CD4-positive, alpha-beta T cell treated with Interleukin-10 for 1 hour (primary cell): Measurements from ENCODE around the gene MCUR1.
"Not testable (repeated sequence)": the region's sequence is repeated elsewhere in the genome, so short reads cannot be mapped to it uniquely, and the experiment has no call there.

Experiments used
- DNase-seq: peaks from one replicate; pipeline ENCODE4 v3.0.0-alpha.2; 2020

Gene MCUR1

GRCh38 chr6:13775466-13775865, 38.9 kb downstream of the MCUR1 start:
- DNase-seq: not testable (repeated sequence)

- not testable (repeated sequence) for DNase-seq
These were observed 41.9 kb downstream of the MCUR1 start for GRCh38 chr6:13772358-13773030.

- no peak for DNase-seq
These were observed 44.7 kb downstream of the MCUR1 start for GRCh38 chr6:13769655-13770053.

GRCh38 chr6:13769034-13769654, 45.2 kb downstream of the MCUR1 start:
- DNase-seq: no peak

- DNase-seq: peak; percentile 49
These were observed 47.1 kb downstream of the MCUR1 start for GRCh38 chr6:13767121-13767808.

GRCh38 chr6:13766201-13766634, 48.1 kb downstream of the MCUR1 start:
- DNase-seq: no peak

- DNase-seq: no peak
These were observed 48.8 kb downstream of the MCUR1 start for GRCh38 chr6:13765570-13765969.

GRCh38 chr6:13764996-13765395, 49.4 kb downstream of the MCUR1 start:
- DNase-seq: no peak

- peak; percentile 15 for DNase-seq
These were observed 50.5 kb downstream of the MCUR1 start for GRCh38 chr6:13763740-13764381.

- DNase-seq: peak; percentile 45
These were observed 51.5 kb downstream of the MCUR1 start for GRCh38 chr6:13762611-13763441.

GRCh38 chr6:13761361-13762036, 52.9 kb downstream of the MCUR1 start:
- no peak for DNase-seq

GRCh38 chr6:13760307-13761304, 53.8 kb downstream of the MCUR1 start:
- no peak for DNase-seq

- no peak for DNase-seq
These were observed 55.3 kb downstream of the MCUR1 start for GRCh38 chr6:13759025-13759424.

- no peak for DNase-seq
These were observed 59.7 kb downstream of the MCUR1 start for GRCh38 chr6:13754644-13755043.

GRCh38 chr6:13743736-13744127, 70.6 kb downstream of the MCUR1 start:
- no peak for DNase-seq

- DNase-seq: no peak
These were observed 71.2 kb downstream of the MCUR1 start for GRCh38 chr6:13742961-13743735.

- no peak for DNase-seq
These were observed 73.0 kb downstream of the MCUR1 start for GRCh38 chr6:13741365-13741764.
